ENCODE data around the gene TANGO2.

DNA sequence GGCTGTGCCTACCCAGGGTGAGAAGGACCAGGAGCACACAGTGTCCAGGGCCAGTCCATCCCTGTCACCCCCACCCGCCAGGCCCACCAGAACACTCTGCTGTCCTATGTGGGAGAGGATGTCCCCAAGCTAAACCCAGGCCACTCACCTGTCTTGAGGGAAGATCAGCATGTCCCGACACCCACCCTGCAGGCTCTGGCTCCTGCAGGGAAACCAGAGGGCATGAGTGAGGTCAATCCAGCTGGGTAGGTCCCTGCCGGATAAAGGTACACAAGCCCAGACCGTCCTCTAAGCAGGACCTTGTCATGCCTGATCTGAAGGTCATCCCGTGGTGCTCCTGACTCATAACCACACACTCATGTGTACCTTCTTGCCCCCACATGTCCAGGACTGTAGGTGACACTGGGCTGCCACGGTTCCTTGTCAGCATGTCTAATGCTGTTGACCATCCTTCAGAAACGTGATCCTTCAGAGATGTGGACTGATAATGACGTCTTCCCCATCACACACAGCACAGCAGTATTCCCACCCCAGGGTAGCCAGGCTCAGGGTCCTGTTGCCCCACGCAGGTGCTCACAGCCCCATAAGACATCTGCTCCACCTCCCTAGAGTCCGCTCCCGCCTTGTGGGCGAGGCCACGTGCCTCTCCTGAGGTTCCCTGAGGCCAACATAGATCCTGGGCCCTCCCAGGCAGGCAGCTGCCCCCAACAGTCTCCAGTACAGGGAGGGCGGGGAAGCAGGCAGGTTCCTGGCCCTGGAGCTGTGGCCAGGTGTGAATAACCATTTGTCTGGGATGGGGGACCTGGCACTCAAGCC is 10.4 kb upstream of the TANGO2 start:
- TF ChIP-seq POLR2AphosphoS5 (IDR thresholded peaks at IDR 0.05; ENCODE audit: low read depth, low read length) (no peak), REST (IDR thresholded peaks at IDR 0.05; ENCODE audit: low read depth, low read length) (no peak), CTCF (IDR thresholded peaks at IDR 0.05) (no peak), EZH2phosphoT487 (IDR thresholded peaks at IDR 0.05; ENCODE audit: borderline replicate concordance, low read depth) (no peak), JUND (IDR thresholded peaks at IDR 0.05) (no peak), MXI1 (IDR thresholded peaks at IDR 0.05; ENCODE audit: low read depth, low read length) (no peak; the same call in 1 of the 2 replicates), MEF2A (IDR thresholded peaks at IDR 0.05; ENCODE audit: borderline replicate concordance, low read depth) (no peak), USF2 (IDR thresholded peaks at IDR 0.05; ENCODE audit: borderline replicate concordance, low read depth, low read length) (no peak), RXRA (IDR thresholded peaks at IDR 0.05; ENCODE audit: borderline replicate concordance, low read depth) (no peak), TEAD4 (IDR thresholded peaks at IDR 0.05; ENCODE audit: borderline replicate concordance, insufficient read depth) (no peak), TAF1 (IDR thresholded peaks at IDR 0.05; ENCODE audit: borderline replicate concordance, low read depth, low read length) (no peak)
- TF ChIP-seq, protein P1, sequence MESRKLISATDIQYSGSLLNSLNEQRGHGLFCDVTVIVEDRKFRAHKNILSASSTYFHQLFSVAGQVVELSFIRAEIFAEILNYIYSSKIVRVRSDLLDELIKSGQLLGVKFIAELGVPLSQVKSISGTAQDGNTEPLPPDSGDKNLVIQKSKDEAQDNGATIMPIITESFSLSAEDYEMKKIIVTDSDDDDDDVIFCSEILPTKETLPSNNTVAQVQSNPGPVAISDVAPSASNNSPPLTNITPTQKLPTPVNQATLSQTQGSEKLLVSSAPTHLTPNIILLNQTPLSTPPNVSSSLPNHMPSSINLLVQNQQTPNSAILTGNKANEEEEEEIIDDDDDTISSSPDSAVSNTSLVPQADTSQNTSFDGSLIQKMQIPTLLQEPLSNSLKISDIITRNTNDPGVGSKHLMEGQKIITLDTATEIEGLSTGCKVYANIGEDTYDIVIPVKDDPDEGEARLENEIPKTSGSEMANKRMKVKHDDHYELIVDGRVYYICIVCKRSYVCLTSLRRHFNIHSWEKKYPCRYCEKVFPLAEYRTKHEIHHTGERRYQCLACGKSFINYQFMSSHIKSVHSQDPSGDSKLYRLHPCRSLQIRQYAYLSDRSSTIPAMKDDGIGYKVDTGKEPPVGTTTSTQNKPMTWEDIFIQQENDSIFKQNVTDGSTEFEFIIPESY (IDR thresholded peaks at IDR 0.05; ENCODE audit: borderline replicate concordance, low read depth), result no peak
